GM23248 (cell line): ENCODE measurements around the gene CCDC180.

ENCODE experiments used
- EZH2 ChIP-seq: fragments of 200-600 bp; sonication (generic); IDR thresholded peaks from 2 replicates; pipeline ENCODE4 v1.6.1; 2018; ENCODE audit warnings: antibody characterized with exemption, mild to moderate bottlenecking; ENCODE audit not compliant: insufficient read depth, poor library complexity, severe bottlenecking
- EZH2phosphoT487 ChIP-seq: fragments of 200-600 bp; sonication (generic); IDR thresholded peaks from 2 replicates; pipeline ENCODE4 v1.6.1; 2018; ENCODE audit warnings: antibody characterized with exemption, moderate library complexity, mild to moderate bottlenecking, low read depth; ENCODE audit not compliant: insufficient read depth

DNA sequence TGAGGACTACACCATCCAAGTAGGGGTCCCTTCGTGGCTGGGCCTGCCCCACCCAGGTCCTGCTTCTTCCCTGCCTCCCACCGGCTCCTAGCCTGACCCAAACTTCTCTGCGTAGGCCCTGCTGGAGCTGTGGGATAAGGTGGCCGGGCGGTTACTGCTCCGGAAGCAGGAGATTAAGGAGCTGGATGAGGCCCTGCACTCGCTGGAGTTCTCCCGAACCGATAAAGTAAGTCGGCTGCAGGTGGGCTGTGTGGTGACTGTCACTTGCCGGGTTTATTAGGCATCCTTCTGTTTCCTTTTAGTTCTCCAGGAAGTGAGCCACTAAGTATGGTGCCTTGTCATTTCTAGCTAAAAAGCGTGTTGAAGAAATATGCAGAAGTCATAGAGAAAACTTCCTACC, 7.0 kb downstream of the CCDC180 start:
- no peak for TF ChIP-seq EZH2phosphoT487
- TF ChIP-seq EZH2 = no peak
